Measurements from ENCODE around the gene TRIM71. TPM values are rescaled to one million over a fixed set of nuclear protein-coding genes. Genes with fewer than 3 reads are reported as not detected.

TRIM71 gene
- total and polyA plus RNA-seq, 2 of the 13 experiments (the other 11 are each of a cell fraction or from before 2014, with no cell fraction given) = 21.7 to 76.9 TPM

GRCh38 chr3:32910954-32911353, 93.2 kb downstream of the TRIM71 start (continued):
- TF ChIP-seq HOMEZ (CRISPR knock-in tag; IDR thresholded peaks at IDR 0.05; ENCODE audit: low read depth) = no peak
- TF ChIP-seq HMGXB4 (CRISPR knock-in tag; IDR thresholded peaks at IDR 0.05; ENCODE audit: borderline replicate concordance in 1 of 2, low read depth in 1 of 2) = no peak
- no peak for TF ChIP-seq ZNF704 (CRISPR knock-in tag; IDR thresholded peaks at IDR 0.05; ENCODE audit: borderline replicate concordance)
- no peak for TF ChIP-seq DNMT3B (CRISPR knock-in tag; conservative IDR thresholded peaks at IDR 0.05)
- no peak for TF ChIP-seq ZNF326 (CRISPR knock-in tag; IDR thresholded peaks at IDR 0.05; ENCODE audit: borderline replicate concordance)
- TF ChIP-seq ZNF138 (CRISPR knock-in tag; IDR thresholded peaks at IDR 0.05; ENCODE audit: low read depth) = no peak
- TF ChIP-seq SP2 (CRISPR knock-in tag; IDR thresholded peaks at IDR 0.05) = no peak

- ATAC-seq (no peak), FAIRE-seq (no peak), DNase-seq (ENCODE audit: low spot score) (no peak)
- Histone ChIP-seq H3K27me3 (ENCODE audit: control insufficient read depth in 1 of 2, insufficient read depth in 2 of 2, low read length in 2 of 2) (no peaks in the 10 kb centered on the region), H3K27ac (ENCODE audit: extremely low read length, insufficient read depth, low read length) (no peak overlapping the region), H3K4me1 (ENCODE audit: insufficient read depth, low read length) (peaks cover 15% of the 10 kb centered on the region), H3K4me2 (ENCODE audit: low read depth, low read length) (no peak overlapping the region), H3K4me3 (replicated peaks in 1 of 3; ENCODE audit: insufficient read depth in 1 of 3, low read depth in 2 of 3, low read length in 3 of 3) (no peak overlapping the region), H3K9ac (ENCODE audit: insufficient read depth, low read depth, low read length) (no peak overlapping the region), H4K20me1 (ENCODE audit: insufficient read depth, low read length) (no peaks in the 10 kb centered on the region), H3K36me3 (replicated peaks in 1 of 2; ENCODE audit: control insufficient read depth in 1 of 2, insufficient read depth in 2 of 2, low read length in 2 of 2) (no peaks in the 10 kb centered on the region), H2AFZ (ENCODE audit: low read length) (no peak overlapping the region), H3K79me2 (ENCODE audit: insufficient read depth, low read length) (no peaks in the 10 kb centered on the region), H3K9me3 (ENCODE audit: low read length) (no peaks in the 10 kb centered on the region)
- TF ChIP-seq MNT (IDR thresholded peaks at IDR 0.05) = peak; percentile 97
- no peak for TF ChIP-seq ZNF383 (CRISPR knock-in tag; IDR thresholded peaks at IDR 0.05; ENCODE audit: borderline replicate concordance)
- TF ChIP-seq SALL2 (CRISPR knock-in tag; IDR thresholded peaks at IDR 0.05) = no peak
- no peak for TF ChIP-seq ZNF234 (CRISPR knock-in tag; conservative IDR thresholded peaks at IDR 0.05)
- no peak for TF ChIP-seq THRA (CRISPR knock-in tag; IDR thresholded peaks at IDR 0.05; ENCODE audit: borderline replicate concordance)
- POLR2A ChIA-PET = no interaction called here
- CTCF ChIA-PET (ENCODE audit: low intra/inter-chr PET ratio, low total read pairs) = no interaction called here
- WGBS (ENCODE audit: low lambda C conversion rate) = 79% methylated on average over 1 of the region's 1 CpG
- in situ Hi-C loops (cut with HindIII; ENCODE audit: extremely low pct_ligation_motif_present, low pct_unique_long_range_greater_than_20kb) = no loop called here
- intact Hi-C loops (cut with micrococcal nuclease; ENCODE audit: unreplicated experiment) = no loop called here
- BruUV-seq (replicated peaks) = no TSS peak
Observed at GRCh38 chr3:32912046-32912445, 94.2 kb downstream of the TRIM71 start.

All from HepG2 (cell line).